Peyer's patch (tissue), 4 donors: Measurements from ENCODE around the gene KCTD10.

Source experiments
- POLR2A ChIP-seq, 2 donors: fragments of 450-650 bp; IDR thresholded peaks; one replicate each; pipeline ENCODE4 v1.5.1; 2017; ENCODE audit warnings: antibody characterized with exemption in 2 of 2, mild to moderate bottlenecking in 2 of 2, moderate library complexity in 2 of 2
- TF ChIP-seq, protein P1 (sequence below), 6 experiments: fragments of 450-650 bp in 4 of 6; fragments of 200-600 bp in 2 of 6; sonication (generic) in 1 of 6; IDR thresholded peaks; one replicate each; pipeline ENCODE4 v1.5.1; 2017 to 2019; ENCODE audit warnings: antibody characterized with exemption in 6 of 6, mild to moderate bottlenecking in 3 of 6, moderate library complexity in 1 of 6

DNA sequence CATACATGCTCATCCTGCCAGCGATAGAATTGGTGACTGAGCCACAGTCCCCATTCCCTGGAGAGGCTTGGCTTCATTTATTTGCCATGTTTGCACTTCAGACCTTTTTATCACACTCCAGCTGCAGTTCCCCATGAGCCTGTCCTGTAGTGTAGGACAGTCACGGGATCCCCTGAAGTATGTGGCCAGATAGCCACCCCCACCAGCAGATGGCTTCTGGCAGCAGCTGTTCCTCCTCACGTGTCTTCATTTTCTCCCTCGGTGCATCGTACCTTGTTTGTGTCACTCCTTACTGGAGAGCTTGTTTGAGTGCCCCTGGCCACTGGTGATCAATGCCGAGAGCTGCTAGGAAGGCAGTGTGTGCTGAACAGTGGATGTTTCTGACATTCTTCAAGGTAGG lies 40.5 kb upstream of the KCTD10 start:
- TF ChIP-seq, protein P1, sequence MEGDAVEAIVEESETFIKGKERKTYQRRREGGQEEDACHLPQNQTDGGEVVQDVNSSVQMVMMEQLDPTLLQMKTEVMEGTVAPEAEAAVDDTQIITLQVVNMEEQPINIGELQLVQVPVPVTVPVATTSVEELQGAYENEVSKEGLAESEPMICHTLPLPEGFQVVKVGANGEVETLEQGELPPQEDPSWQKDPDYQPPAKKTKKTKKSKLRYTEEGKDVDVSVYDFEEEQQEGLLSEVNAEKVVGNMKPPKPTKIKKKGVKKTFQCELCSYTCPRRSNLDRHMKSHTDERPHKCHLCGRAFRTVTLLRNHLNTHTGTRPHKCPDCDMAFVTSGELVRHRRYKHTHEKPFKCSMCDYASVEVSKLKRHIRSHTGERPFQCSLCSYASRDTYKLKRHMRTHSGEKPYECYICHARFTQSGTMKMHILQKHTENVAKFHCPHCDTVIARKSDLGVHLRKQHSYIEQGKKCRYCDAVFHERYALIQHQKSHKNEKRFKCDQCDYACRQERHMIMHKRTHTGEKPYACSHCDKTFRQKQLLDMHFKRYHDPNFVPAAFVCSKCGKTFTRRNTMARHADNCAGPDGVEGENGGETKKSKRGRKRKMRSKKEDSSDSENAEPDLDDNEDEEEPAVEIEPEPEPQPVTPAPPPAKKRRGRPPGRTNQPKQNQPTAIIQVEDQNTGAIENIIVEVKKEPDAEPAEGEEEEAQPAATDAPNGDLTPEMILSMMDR (IDR thresholded peaks at IDR 0.05): no peak
- no peak for TF ChIP-seq POLR2A (IDR thresholded peaks at IDR 0.05)
